Mesodermal cell (in vitro differentiated cells): ENCODE data around the gene FAM78A.
"Not testable (repeated sequence)": the region's sequence is repeated elsewhere in the genome, so short reads cannot be mapped to it uniquely, and the experiment has no call there.

Experiments
- H3K27ac ChIP-seq: 2 replicates; pipeline ENCODE4 v1.7.0; 2013; ENCODE audit warnings: mild to moderate bottlenecking, low read depth, low read length, moderate library complexity; ENCODE audit not compliant: severe bottlenecking
- H3K36me3 ChIP-seq: 2 replicates; pipeline ENCODE4 v1.7.1; 2013; ENCODE audit warnings: mild to moderate bottlenecking, low read length, moderate library complexity; ENCODE audit not compliant: control insufficient read depth, insufficient read depth
- H3K4me1 ChIP-seq: one replicate; pipeline ENCODE4 v1.7.1; 2013; ENCODE audit warnings: mild to moderate bottlenecking, low read length; ENCODE audit not compliant: insufficient read depth, control insufficient read depth, poor library complexity, severe bottlenecking
- H3K4me3 ChIP-seq: 2 replicates; pipeline ENCODE4 v1.7.0; 2013; ENCODE audit warnings: low read length, control low read depth, mild to moderate bottlenecking; ENCODE audit not compliant: insufficient read depth, poor library complexity, severe bottlenecking; ENCODE audit errors: extremely low read depth
- H3K9me3 ChIP-seq: 2 replicates; pipeline ENCODE4 v1.7.1; 2013; ENCODE audit warnings: mild to moderate bottlenecking, low read length, moderate library complexity; ENCODE audit not compliant: control insufficient read depth
- WGBS, 2 experiments: methylation state at CpG; one replicate each; pipeline ENCODE4 v1.1.5; 2013; ENCODE audit warnings: missing lambda C conversion rate in 2 of 2; ENCODE audit not compliant: insufficient coverage in 2 of 2; 5-methylcytosine and 5-hydroxymethylcytosine counted together

Gene FAM78A

GRCh38 chr9:131273146-131273855 lies 3.0 kb downstream of the FAM78A start:
- Histone ChIP-seq H3K9me3 (no peaks in the 10 kb centered on the region), H3K4me3 (no peak overlapping the region), H3K36me3 (no peaks in the 10 kb centered on the region), H3K4me1 (peaks cover 7% of the 10 kb centered on the region), H3K27ac (no peak overlapping the region)
- WGBS, 2 experiments = 90 to 95% methylated on average over 20 to 22 of the region's 22 CpGs

GRCh38 chr9:131272212-131272611 lies 4.1 kb downstream of the FAM78A start:
- Histone ChIP-seq H3K4me3 (no peak overlapping the region), H3K4me1 (peaks cover 6% of the 10 kb centered on the region), H3K36me3 (no peaks in the 10 kb centered on the region), H3K9me3 (no peaks in the 10 kb centered on the region), H3K27ac (no peak overlapping the region)
- 94% methylated on average over 2 to 3 of the region's 3 CpGs for WGBS, 2 experiments

GRCh38 chr9:131271506-131271931 lies 4.8 kb downstream of the FAM78A start:
- H3K36me3 ChIP-seq = no peaks in the 10 kb centered on the region
- no peak overlapping the region for H3K4me3 ChIP-seq
- no peaks in the 10 kb centered on the region for H3K9me3 ChIP-seq
- peaks cover 6% of the 10 kb centered on the region for H3K4me1 ChIP-seq
- no peak overlapping the region for H3K27ac ChIP-seq
- 95 to 100% methylated on average over 3 to 4 of the region's 6 CpGs for WGBS, 2 experiments

GRCh38 chr9:131271016-131271273 lies 5.4 kb downstream of the FAM78A start:
- WGBS, 2 experiments = 93 to 100% methylated on average over 1 of the region's 1 CpG

GRCh38 chr9:131270171-131271015 lies 5.9 kb downstream of the FAM78A start:
- WGBS, 2 experiments = 65 to 77% methylated on average over 10 to 16 of the region's 20 CpGs
- no peaks in the 10 kb centered on the region for H3K36me3 ChIP-seq
- no peaks in the 10 kb centered on the region for H3K9me3 ChIP-seq
- no peak overlapping the region for H3K4me3 ChIP-seq
- H3K4me1 ChIP-seq = peaks cover 6% of the 10 kb centered on the region
- peak overlapping the region; percentile 5 for H3K27ac ChIP-seq

More at GRCh38 chr9:131271016-131271273, 5.4 kb downstream of the FAM78A start:
- not testable (repeated sequence) for H3K36me3 ChIP-seq, H3K9me3 ChIP-seq, H3K4me1 ChIP-seq, H3K4me3 ChIP-seq
- H3K27ac ChIP-seq = peak overlapping the region; percentile 5

GRCh38 chr9:131266266-131267229 lies 9.8 kb downstream of the FAM78A start:
- no peaks in the 10 kb centered on the region for H3K36me3 ChIP-seq
- no peaks in the 10 kb centered on the region for H3K4me1 ChIP-seq
- H3K27ac ChIP-seq = no peak overlapping the region
- no peak overlapping the region for H3K4me3 ChIP-seq
- 90 to 91% methylated on average over 24 to 26 of the region's 26 CpGs for WGBS, 2 experiments
- no peaks in the 10 kb centered on the region for H3K9me3 ChIP-seq

- Histone ChIP-seq H3K4me1 (no peaks in the 10 kb centered on the region), H3K27ac (no peak overlapping the region), H3K9me3 (no peaks in the 10 kb centered on the region), H3K36me3 (peaks cover 6% of the 10 kb centered on the region), H3K4me3 (no peak overlapping the region)
- 93 to 96% methylated on average over 7 to 9 of the region's 11 CpGs for WGBS, 2 experiments
Observed at GRCh38 chr9:131264231-131264630, 12.1 kb downstream of the FAM78A start.

GRCh38 chr9:131263701-131264100 lies 12.6 kb downstream of the FAM78A start:
- Histone ChIP-seq H3K27ac (no peak overlapping the region), H3K9me3 (no peaks in the 10 kb centered on the region), H3K4me1 (no peaks in the 10 kb centered on the region), H3K36me3 (peaks cover 6% of the 10 kb centered on the region), H3K4me3 (no peak overlapping the region)
- 87 to 92% methylated on average over 3 to 4 of the region's 6 CpGs for WGBS, 2 experiments

GRCh38 chr9:131263033-131263343 lies 13.3 kb downstream of the FAM78A start:
- WGBS, 2 experiments = 100% methylated on average over 1 of the region's 5 CpGs
- not testable (repeated sequence) for H3K27ac ChIP-seq, H3K9me3 ChIP-seq, H3K4me3 ChIP-seq, H3K36me3 ChIP-seq, H3K4me1 ChIP-seq

GRCh38 chr9:131262327-131263032 lies 13.8 kb downstream of the FAM78A start:
- WGBS, 2 experiments = 86 to 95% methylated on average over 8 to 10 of the region's 13 CpGs
- Histone ChIP-seq H3K27ac (no peak overlapping the region), H3K36me3 (peaks cover 6% of the 10 kb centered on the region), H3K4me1 (no peaks in the 10 kb centered on the region), H3K4me3 (no peak overlapping the region), H3K9me3 (no peaks in the 10 kb centered on the region)
